GM18502 (cell line): ENCODE results near the gene CDC14B.

ENCODE experiments used
- ATAC-seq: cut with Tn5 transposase; IDR thresholded peaks from one replicate; pipeline ENCODE4 v1.9.1; 2021; ENCODE audit warnings: mild to moderate bottlenecking; ENCODE audit not compliant: unreplicated experiment, poor library complexity

Gene CDC14B

DNA sequence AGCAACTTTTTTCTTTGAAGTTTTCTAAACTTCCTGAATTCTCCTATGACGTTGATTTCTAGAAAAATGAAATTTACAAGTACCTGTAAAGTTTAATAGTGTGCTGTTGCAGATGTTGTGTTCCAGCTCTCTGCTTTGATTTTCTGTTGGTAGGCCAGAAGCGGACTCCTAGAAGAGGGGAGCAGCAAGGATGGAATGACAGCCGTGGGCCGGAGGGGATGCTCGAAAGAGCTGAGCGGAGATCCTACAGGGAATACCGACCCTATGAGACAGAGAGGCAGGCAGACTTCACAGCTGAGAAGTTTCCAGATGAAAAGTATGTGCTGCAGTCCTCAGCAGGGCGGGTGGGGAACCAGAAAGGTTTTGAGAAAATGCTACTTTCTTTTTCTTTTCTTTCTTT lies 161.4 kb downstream of the CDC14B start:
- ATAC-seq, result no peak

DNA sequence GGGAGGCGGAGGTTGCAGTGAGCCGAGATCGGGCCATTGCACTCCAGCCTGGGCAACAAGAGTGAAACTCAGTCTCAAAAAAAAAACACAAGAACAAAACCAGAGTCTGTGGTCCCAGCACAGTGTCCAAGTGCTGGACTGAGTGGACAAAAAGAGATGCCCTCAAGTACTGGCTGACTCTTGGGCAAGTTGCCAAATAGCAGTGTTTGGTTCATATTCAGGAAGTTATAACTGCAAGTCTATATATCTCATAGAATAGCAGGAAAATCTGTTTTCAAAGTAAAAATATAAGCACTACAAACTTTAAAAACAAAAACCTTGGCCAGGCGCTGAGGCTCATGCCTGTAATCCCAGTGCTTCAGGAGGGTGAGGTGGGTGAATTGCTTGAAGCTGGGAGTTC lies 162.4 kb downstream of the CDC14B start:
- no peak for ATAC-seq

GRCh38 chr9:96453625-96454024 lies 166.0 kb downstream of the CDC14B start:
- no peak for ATAC-seq

- ATAC-seq, result peak; percentile 6
These were observed 168.8 kb downstream of the CDC14B start for GRCh38 chr9:96450613-96451528.
